ENCODE data around the gene DENND6A.

The DENND6A gene

DNA sequence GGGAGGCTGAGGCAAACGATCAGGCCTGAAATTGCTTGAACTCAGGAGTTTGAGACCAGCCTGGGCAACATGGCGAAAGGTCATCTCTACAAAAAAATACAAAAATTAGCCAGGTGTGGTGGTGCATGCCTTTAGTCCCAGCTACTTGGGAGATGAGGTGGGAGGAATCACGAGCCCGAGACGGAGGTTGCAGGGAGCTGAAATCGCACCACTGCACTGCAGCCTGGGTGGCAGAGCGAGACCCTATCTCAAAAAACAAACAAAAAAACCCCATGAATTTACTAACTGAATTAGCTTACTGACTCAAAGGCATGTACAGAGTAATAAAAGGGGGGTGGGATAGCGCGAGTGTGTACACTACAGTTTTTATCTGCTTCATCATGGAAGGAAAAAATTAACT is 115.1 kb downstream of the DENND6A start:
- no peak for DNase-seq (ENCODE audit: low read depth, low spot score)
- in situ Hi-C loops (cut with HindIII; ENCODE audit: low sequenced_read_pairs), result no loop called here
- TF ChIP-seq, protein P1, sequence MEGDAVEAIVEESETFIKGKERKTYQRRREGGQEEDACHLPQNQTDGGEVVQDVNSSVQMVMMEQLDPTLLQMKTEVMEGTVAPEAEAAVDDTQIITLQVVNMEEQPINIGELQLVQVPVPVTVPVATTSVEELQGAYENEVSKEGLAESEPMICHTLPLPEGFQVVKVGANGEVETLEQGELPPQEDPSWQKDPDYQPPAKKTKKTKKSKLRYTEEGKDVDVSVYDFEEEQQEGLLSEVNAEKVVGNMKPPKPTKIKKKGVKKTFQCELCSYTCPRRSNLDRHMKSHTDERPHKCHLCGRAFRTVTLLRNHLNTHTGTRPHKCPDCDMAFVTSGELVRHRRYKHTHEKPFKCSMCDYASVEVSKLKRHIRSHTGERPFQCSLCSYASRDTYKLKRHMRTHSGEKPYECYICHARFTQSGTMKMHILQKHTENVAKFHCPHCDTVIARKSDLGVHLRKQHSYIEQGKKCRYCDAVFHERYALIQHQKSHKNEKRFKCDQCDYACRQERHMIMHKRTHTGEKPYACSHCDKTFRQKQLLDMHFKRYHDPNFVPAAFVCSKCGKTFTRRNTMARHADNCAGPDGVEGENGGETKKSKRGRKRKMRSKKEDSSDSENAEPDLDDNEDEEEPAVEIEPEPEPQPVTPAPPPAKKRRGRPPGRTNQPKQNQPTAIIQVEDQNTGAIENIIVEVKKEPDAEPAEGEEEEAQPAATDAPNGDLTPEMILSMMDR (IDR thresholded peaks at IDR 0.05; ENCODE audit: low read depth, low read length), result no peak
- H3K4me3 ChIP-seq (ENCODE audit: low read depth, low read length), result no peak overlapping the region

DNA sequence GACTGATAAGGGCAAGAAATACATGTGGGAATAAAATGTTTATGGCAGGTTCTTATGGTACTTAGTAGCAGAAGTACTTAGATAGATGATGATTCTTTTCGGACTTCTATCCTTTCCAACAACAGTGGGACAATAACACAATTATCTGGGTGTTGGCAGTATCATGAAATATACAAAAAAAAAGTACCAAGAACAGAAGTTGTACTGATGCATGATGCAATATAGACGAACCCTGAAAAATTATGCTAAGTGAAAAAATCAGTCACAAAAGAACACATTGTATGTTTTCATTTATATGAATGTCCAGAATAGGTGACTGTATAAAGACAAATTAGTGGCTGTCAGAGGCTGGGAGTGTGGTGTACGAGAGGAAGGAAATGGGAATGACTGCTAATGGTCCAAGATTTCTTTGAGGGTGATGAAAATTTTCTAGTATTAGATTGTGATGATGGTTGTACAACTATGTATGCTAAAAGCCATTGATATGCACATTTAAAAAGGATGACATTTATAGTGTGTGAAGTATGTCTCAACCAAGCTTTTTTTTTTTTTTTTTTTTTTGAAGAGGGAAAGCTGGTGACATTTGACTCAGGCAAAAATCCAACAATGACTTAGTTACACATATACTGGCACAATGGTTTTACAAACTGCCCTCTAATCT is 116.8 kb downstream of the DENND6A start:
- DNase-seq (ENCODE audit: low read depth, low spot score), result no peak
- H3K4me3 ChIP-seq (ENCODE audit: low read depth, low read length), result no peak overlapping the region
- in situ Hi-C loops (cut with HindIII; ENCODE audit: low sequenced_read_pairs), result no loop called here
- TF ChIP-seq, protein P1 (IDR thresholded peaks at IDR 0.05; ENCODE audit: low read depth, low read length), result no peak
